Astrocyte (in vitro differentiated cells and primary cell): ENCODE measurements around the gene TENM3.

Source experiments
- EZH2 ChIP-seq: IDR thresholded peaks from 2 replicates; pipeline ENCODE4 v1.6.1; 2012; ENCODE audit warnings: mild to moderate bottlenecking, low read length, inconsistent platforms; ENCODE audit not compliant: insufficient read depth
- TF ChIP-seq, protein P1 (sequence below): IDR thresholded peaks from 2 replicates; pipeline ENCODE4 v1.5.1; 2011; ENCODE audit warnings: low read depth, mild to moderate bottlenecking, inconsistent platforms, low read length, moderate library complexity; ENCODE audit not compliant: insufficient read depth

DNA sequence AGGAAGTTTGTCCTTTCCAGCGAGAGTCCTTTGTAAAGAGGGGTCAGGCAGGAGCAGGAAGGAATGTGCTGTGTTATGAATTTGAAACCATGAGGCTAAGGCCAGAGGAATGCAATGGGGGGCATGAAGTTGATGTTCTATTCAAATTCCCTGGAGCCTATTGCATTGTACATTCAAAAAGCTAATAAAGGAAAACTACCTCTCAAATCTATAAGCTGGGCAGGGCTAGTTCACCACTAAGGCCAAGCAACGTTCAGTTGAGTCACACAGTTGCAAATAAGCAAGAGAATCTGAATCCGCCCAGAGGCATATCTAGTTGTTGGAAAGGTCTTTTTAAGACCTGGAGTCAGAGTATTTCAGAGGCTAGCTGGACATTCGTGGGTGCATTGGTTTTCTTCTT lies 525.6 kb downstream of the TENM3 start:
- TF ChIP-seq, protein P1, sequence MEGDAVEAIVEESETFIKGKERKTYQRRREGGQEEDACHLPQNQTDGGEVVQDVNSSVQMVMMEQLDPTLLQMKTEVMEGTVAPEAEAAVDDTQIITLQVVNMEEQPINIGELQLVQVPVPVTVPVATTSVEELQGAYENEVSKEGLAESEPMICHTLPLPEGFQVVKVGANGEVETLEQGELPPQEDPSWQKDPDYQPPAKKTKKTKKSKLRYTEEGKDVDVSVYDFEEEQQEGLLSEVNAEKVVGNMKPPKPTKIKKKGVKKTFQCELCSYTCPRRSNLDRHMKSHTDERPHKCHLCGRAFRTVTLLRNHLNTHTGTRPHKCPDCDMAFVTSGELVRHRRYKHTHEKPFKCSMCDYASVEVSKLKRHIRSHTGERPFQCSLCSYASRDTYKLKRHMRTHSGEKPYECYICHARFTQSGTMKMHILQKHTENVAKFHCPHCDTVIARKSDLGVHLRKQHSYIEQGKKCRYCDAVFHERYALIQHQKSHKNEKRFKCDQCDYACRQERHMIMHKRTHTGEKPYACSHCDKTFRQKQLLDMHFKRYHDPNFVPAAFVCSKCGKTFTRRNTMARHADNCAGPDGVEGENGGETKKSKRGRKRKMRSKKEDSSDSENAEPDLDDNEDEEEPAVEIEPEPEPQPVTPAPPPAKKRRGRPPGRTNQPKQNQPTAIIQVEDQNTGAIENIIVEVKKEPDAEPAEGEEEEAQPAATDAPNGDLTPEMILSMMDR: no peak
- no peak for TF ChIP-seq EZH2
